CD4-positive, alpha-beta T cell treated with Interleukin-1 beta for 1 hour (primary cell): ENCODE measurements around the gene SYCP2.
"Not testable (repeated sequence)": the region's sequence is repeated elsewhere in the genome, so short reads cannot be mapped to it uniquely, and the experiment has no call there.

ENCODE experiments used
- DNase-seq, 2 donors: peaks; one replicate each; pipeline ENCODE4 v3.0.0-alpha.2; 2020 to 2022

Gene SYCP2

DNA sequence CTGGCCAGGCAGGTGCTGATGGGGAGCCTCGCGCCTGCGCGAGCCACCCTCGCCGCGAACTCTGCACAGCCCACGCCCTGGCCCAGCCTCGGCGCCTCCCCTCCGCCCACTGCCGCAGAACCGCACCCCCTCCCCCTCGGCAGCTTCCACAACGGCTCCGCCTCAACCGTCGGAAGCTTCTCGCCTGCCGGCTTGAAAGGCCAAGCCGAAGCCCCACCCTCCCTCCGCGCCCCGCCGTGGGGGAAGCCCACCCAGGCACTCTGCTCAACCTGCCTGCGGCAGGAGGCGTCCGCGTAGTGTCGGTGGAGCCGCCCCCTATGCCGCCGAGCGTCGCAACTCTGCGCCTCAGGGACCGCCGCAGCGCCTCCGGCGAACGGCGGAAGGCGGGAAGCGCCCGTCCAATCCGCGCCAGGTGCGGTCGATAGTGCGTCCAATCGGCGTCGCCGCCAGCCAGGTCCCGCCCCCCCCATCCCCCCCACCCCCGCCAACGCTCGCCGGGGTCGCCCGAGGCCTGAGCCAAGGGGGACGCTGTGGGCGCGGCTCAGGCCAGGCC, at the start of gene SYCP2:
Gene SYCP2, minus strand, starts transcription at position 342 of the 553 bp plus-strand sequence. CDS start 11,224 bp downstream, outside the sequence.
- DNase-seq = peak; percentile 66 to 76

DNA sequence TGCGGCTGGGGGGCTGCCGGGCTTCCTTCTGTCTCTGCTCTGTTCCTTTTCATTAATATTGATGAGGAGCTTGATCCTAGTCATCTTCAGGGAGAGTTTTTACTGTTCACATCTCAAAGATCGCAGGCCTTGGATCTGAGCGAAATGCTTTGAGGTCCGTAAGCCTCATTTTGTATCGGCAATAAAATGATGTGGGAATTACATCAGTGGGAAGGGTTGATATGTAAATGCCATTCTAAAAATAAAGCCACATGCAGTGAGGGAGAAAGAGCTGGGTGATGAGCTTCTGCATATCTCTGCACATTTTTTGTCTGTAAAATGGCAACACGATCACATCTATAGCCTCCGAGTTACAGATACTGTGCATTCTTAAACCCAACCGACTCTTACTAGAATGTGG, 49.6 kb upstream of the SYCP2 start:
- no peak for DNase-seq

- no peak for DNase-seq
Observed at GRCh38 chr20:59977086-59977485, 43.6 kb upstream of the SYCP2 start.

- no peak for DNase-seq
Observed at GRCh38 chr20:59976156-59976782, 42.8 kb upstream of the SYCP2 start.

DNA sequence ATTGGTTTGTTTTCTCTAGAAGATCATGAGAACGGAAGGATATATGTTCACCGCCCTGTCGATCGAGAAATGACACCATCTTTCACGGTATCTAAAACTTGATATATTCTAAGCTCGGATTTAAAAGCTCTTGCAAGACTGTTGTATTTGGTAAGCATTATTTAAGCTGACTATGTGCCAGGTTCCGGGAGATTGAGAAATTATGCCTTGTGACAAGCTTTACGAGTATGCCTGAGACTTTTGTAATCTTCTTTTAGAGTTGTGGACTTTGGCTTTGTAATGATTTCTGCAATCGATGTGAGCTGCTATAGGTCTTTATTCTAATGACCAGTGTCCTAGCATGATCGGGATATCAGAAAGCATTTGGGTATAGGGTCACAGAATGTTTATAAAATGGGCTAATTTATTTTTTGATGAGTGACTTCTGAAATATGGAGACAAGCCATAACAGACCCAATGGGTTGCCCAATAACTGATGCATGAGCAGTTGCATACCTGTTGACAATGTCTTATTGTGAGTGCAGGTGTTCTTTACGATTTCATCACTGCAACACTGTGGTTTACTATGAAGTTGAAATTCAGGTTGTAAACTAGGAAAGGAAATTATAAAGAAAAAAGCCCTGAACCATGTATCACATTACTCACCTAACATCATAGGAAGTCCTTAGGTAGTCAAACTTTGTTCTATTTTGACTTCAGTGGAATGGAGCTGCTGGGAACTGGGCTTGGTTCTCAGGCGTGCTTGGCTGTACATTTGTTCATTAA, 38.8 kb upstream of the SYCP2 start:
- DNase-seq = no peak

- DNase-seq = no peak
Observed at GRCh38 chr20:59971428-59971827, 38.0 kb upstream of the SYCP2 start.

GRCh38 chr20:59966428-59966827, 33.0 kb upstream of the SYCP2 start:
- DNase-seq = no peak

DNA sequence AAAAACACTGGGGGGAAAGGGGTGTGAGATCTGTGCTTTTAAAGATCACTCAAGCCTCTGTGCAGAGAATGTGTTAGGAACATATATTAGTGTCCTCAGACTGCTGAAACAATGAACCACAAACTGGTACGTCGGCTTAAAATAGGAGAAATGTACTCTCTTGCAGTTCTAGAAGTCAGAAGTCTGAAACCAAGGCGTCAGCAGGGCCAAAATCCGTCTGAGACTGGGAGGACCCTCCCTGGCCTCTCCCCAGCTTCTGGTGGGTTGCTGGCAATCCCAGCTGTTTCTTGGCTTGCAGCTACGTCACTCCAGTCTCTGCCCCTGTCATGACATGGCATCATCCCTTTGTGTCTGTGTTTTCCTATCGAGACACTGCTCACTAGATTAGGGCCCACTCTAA, 28.7 kb upstream of the SYCP2 start:
- no peak for DNase-seq

DNA sequence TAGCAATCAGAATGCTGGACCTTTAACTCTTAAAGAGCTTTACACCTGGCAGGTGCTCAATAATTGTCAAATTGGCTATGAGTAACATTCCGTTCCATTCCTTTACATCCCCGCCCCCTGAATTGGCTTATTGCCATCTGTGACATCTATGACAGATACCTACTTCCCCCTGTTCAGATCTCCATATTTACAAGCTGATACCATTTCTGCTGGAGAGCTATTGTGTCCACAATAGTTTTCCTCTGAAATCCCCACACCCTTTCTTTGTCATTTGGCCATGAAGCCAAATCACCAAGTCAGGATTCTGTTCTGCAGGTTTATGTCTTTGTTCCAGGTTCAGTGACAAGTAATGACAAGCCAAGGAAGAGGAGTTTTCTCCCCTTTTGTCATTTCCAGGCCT, 28.0 kb upstream of the SYCP2 start:
- no peak for DNase-seq

- no peak for DNase-seq
Observed at GRCh38 chr20:59958626-59959025, 25.2 kb upstream of the SYCP2 start.

DNA sequence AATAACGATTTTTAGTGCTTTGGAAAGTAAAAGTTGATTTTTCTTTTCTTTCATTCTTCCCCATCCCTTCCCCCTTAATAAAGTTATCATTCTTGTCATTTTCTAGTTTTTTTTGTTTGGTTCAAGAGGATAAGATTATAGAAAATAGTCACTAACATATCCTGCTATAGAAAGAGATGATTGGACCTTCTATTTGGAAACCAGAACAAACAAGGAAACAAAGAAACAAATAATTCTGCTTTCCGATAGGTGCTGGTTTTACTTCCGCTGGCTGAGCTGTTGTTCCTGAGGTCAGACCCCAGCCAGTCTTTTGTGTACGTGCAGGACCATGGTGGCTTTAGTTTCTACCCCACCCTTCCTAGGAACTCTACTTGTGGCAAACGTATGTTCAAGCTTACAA, 24.7 kb upstream of the SYCP2 start, which contains the start of gene CDH26:
Gene CDH26, plus strand, starts transcription at position 301 of the 400 bp plus-strand sequence. CDS start 304 bp downstream, outside the sequence.
- no peak for DNase-seq

GRCh38 chr20:59957568-59957967, 24.1 kb upstream of the SYCP2 start:
- not testable (repeated sequence) for DNase-seq

DNA sequence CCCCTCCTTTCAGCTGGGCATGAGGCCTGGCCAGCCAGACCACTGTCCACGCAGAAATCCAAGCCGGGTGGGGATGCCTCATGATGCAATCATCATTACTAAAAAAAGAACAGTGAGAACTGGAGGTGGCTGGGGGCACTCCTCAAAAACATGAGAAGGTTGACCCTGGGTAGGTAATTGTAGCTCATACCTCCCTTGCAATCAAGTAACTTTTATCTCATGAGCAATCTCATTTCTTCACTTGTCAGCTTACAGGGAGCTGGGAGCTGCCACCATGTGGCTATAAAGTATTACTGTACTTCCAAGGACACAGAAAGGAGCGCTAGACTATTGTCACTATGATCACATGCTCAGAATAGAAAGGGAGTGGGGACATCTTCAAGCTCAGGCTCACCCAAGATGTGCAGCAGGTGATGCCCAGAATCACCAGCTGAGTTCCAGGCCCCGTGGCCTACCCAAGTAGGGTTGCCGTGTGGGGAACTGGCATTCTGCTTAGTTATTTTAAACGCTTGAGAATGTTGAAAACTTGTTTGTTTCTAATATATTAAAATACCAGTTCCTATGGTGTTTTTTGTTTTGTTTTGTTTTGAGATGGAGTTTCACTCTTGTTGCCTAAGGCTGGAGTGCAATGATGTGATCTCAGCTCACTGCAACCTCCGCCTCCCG, 21.8 kb upstream of the SYCP2 start:
- no peak for DNase-seq

DNA sequence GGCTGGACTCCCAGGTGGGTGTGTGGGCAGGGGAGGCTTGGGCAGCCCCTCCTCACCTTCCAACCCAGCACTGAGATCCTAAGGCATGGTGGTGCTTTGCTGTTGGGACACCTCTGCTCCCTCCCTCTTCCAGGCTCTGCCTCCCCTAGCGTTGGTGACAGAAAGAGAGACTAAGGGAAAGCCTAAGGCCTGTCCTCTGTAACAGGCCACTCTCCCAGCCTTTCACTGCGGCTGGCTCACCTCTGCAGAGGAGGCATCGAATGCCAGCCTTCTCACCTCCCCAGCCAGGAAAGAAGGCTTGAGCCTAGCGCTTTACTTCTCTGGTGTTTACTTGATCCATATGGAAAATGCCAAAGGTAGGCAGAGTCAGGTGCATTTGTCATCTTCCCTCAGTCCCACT, 21.3 kb upstream of the SYCP2 start:
- DNase-seq = no peak

- no peak for DNase-seq
Observed at GRCh38 chr20:59949911-59950310, 16.5 kb upstream of the SYCP2 start.

GRCh38 chr20:59948828-59949720, 15.6 kb upstream of the SYCP2 start:
- peak; percentile 40 to 74 for DNase-seq

DNA sequence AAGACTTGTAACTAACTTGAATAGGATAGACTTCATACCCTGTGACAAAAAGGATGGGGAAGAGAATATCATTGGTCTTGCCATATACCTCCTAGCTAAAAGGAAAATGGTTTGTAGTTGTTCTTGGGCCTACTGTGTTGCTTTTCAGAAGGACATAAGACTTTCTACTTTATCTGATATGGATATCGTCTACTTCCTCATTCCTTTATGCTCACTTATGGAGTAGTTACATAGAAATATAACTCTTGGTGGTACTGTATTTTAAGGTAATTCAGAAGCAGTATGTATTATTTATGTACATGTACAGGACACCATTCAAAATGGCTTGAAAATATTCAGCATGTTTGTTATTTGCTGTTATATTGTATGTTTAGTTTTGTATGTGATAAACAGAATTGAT, 14.8 kb upstream of the SYCP2 start:
- no peak for DNase-seq

DNA sequence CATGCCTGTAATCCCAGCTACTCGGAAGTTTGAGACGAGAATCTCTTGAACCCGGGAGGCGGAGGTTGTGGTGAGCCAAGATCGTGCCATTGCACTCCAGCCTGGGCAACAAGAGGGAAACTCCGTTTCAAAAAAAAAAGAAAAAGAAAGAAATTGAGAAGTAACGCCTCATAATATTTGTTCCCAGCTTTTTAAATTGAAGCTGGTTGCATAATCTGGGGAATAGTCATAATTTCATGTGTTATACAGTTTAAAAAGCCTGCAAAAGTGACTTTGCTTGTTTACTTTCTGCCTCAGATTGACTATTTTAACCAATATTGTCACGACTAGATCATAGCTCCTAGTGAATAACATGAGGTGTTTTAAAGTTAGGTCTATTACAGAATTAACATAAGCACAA, 13.9 kb upstream of the SYCP2 start:
- DNase-seq = no peak

- no peak for DNase-seq
Observed at GRCh38 chr20:59945731-59946130, 12.3 kb upstream of the SYCP2 start.

DNA sequence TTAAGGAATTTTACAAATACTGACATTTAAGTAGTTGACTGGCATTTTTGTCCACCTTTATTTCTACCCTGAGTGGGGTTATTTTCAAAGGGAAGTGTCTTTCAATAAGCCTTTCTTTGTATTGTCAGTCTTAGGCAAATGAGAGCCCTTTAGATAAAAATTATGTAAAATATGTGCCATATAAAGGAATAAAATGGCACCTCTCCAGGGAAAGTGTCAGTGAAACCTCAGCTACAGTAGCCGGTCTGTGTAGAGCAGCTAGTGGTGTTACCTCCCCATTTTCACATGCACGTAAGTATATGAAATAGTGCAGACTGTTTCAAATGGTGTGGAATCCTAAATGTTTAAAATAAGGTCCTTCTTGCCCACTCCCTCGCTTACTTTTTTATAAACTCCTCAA, 11.7 kb upstream of the SYCP2 start:
- no peak for DNase-seq

- no peak for DNase-seq
Observed at GRCh38 chr20:59944726-59945125, 11.3 kb upstream of the SYCP2 start.

- no peak for DNase-seq
Observed at GRCh38 chr20:59942245-59942644, 8.8 kb upstream of the SYCP2 start.

GRCh38 chr20:59940956-59941294, 7.5 kb upstream of the SYCP2 start:
- no peak for DNase-seq
